Measurements from ENCODE around the gene CLEC4E.
"Not testable (repeated sequence)": the region's sequence is repeated elsewhere in the genome, so short reads cannot be mapped to it uniquely, and the experiment has no call there.

CLEC4E gene

GRCh38 chr12:8537820-8538219 lies 2.9 kb downstream of the CLEC4E start:
- DNase-seq (ENCODE audit: low spot score), result not testable (repeated sequence)

GRCh38 chr12:8532045-8532444 lies 8.7 kb downstream of the CLEC4E start:
- DNase-seq (ENCODE audit: low spot score), result no peak

GRCh38 chr12:8527250-8528130 lies 13.2 kb downstream of the CLEC4E start:
- DNase-seq (ENCODE audit: low spot score), result no peak

- no peak for DNase-seq (ENCODE audit: low spot score)
Observed at GRCh38 chr12:8519171-8519570, 21.5 kb downstream of the CLEC4E start.

- no peak for DNase-seq (ENCODE audit: low spot score)
Observed at GRCh38 chr12:8517971-8518370, 22.7 kb downstream of the CLEC4E start.

GRCh38 chr12:8513256-8513655 lies 27.4 kb downstream of the CLEC4E start, which contains the start of gene CLEC4D:
CLEC4D (plus strand) TSS chr12:8513503; CDS start chr12:8513733, 230 bp downstream.
- no peak for DNase-seq (ENCODE audit: low spot score)

GRCh38 chr12:8508910-8509841 lies 31.5 kb downstream of the CLEC4E start:
- no peak for DNase-seq (ENCODE audit: low spot score)

- no peak for DNase-seq (ENCODE audit: low spot score)
Observed at GRCh38 chr12:8508223-8508622, 32.5 kb downstream of the CLEC4E start.

- no peak for DNase-seq (ENCODE audit: low spot score)
Observed at GRCh38 chr12:8507596-8507995, 33.1 kb downstream of the CLEC4E start.

GRCh38 chr12:8504351-8504750 lies 36.4 kb downstream of the CLEC4E start:
- no peak for DNase-seq (ENCODE audit: low spot score)

- DNase-seq (ENCODE audit: low spot score), result no peak
Observed at GRCh38 chr12:8501720-8502119, 39.0 kb downstream of the CLEC4E start.

- no peak for DNase-seq (ENCODE audit: low spot score)
Observed at GRCh38 chr12:8499616-8500015, 41.1 kb downstream of the CLEC4E start.

GRCh38 chr12:8496074-8496473 lies 44.6 kb downstream of the CLEC4E start:
- not testable (repeated sequence) for DNase-seq (ENCODE audit: low spot score)

GRCh38 chr12:8495671-8496070 lies 45.0 kb downstream of the CLEC4E start:
- DNase-seq (ENCODE audit: low spot score), result not testable (repeated sequence)

- DNase-seq (ENCODE audit: low spot score), result no peak
Observed at GRCh38 chr12:8493084-8493483, 47.6 kb downstream of the CLEC4E start.

GRCh38 chr12:8491646-8492530 lies 48.8 kb downstream of the CLEC4E start:
- no peak for DNase-seq (ENCODE audit: low spot score)
